Globus pallidus (tissue), 1 donor: ENCODE results near the gene DNAH12.
"Not testable (repeated sequence)": the region's sequence is repeated elsewhere in the genome, so short reads cannot be mapped to it uniquely, and the experiment has no call there.

Source experiments
- DNase-seq: peaks from one replicate; pipeline ENCODE4 v3.0.0-alpha.2; 2015; ENCODE audit warnings: low spot score

The DNAH12 gene

GRCh38 chr3:57538465-57538864 is 5.7 kb downstream of the DNAH12 start:
- DNase-seq = no peak

GRCh38 chr3:57530071-57530608 is 14.0 kb downstream of the DNAH12 start:
- no peak for DNase-seq

GRCh38 chr3:57518276-57518915 is 25.7 kb downstream of the DNAH12 start:
- no peak for DNase-seq

GRCh38 chr3:57512166-57512565 is 32.0 kb downstream of the DNAH12 start:
- DNase-seq = no peak

GRCh38 chr3:57505901-57506300 is 38.2 kb downstream of the DNAH12 start:
- DNase-seq = no peak

GRCh38 chr3:57500506-57500905 is 43.6 kb downstream of the DNAH12 start:
- DNase-seq = no peak

GRCh38 chr3:57497904-57498303 is 46.2 kb downstream of the DNAH12 start:
- DNase-seq = no peak

GRCh38 chr3:57484563-57484962 is 59.6 kb downstream of the DNAH12 start:
- DNase-seq = no peak

GRCh38 chr3:57477193-57477592 is 67.0 kb downstream of the DNAH12 start:
- DNase-seq = not testable (repeated sequence)

- no peak for DNase-seq
Observed at GRCh38 chr3:57464801-57465200, 79.3 kb downstream of the DNAH12 start.

- DNase-seq = no peak
Observed at GRCh38 chr3:57464011-57464410, 80.1 kb downstream of the DNAH12 start.

GRCh38 chr3:57451150-57451846 is 92.8 kb downstream of the DNAH12 start:
- no peak for DNase-seq

- not testable (repeated sequence) for DNase-seq
Observed at GRCh38 chr3:57449276-57449847, 94.8 kb downstream of the DNAH12 start.

GRCh38 chr3:57448489-57448888 is 95.7 kb downstream of the DNAH12 start:
- not testable (repeated sequence) for DNase-seq

- no peak for DNase-seq
Observed at GRCh38 chr3:57446318-57446841, 97.8 kb downstream of the DNAH12 start.

- DNase-seq = no peak
Observed at GRCh38 chr3:57444469-57444868, 99.7 kb downstream of the DNAH12 start.

GRCh38 chr3:57440144-57440543 is 104.0 kb downstream of the DNAH12 start:
- not testable (repeated sequence) for DNase-seq

GRCh38 chr3:57438460-57438859 is 105.7 kb downstream of the DNAH12 start:
- not testable (repeated sequence) for DNase-seq

- no peak for DNase-seq
Observed at GRCh38 chr3:57436195-57436761, 107.9 kb downstream of the DNAH12 start.

GRCh38 chr3:57434041-57434440 is 110.1 kb downstream of the DNAH12 start:
- peak; percentile 4 for DNase-seq

- DNase-seq = no peak
Observed at GRCh38 chr3:57423335-57423734, 120.8 kb downstream of the DNAH12 start.

GRCh38 chr3:57421336-57421735 is 122.8 kb downstream of the DNAH12 start:
- DNase-seq = no peak
